Endothelial cell of umbilical vein (primary cell): ENCODE results near the gene CREM. TPM values are rescaled to one million over a fixed set of nuclear protein-coding genes. Genes with fewer than 3 reads are reported as not detected.

ENCODE experiments used
- BruUV-seq: library from RNA; stranded (reverse); fragments of 400-500 nt; replicated peaks from 2 replicates; lab custom pipeline; 2021; lab: Mats Ljungman, UMichigan
- CTCF ChIA-PET: fragments of 300-600, 350-600 bp; sonication (Branson Sonifier 250); formaldehyde crosslinking; loops from one replicate; lab custom pipeline; 2021; ENCODE audit warnings: antibody characterized with exemption, inconsistent platforms; lab: Charles Lee
- POLR2A ChIA-PET: fragments of 300-600, 350-600 bp; sonication (Branson Sonifier 250); formaldehyde crosslinking; loops from one replicate; lab custom pipeline; 2021; ENCODE audit warnings: antibody characterized with exemption, inconsistent platforms; lab: Charles Lee
- DNase-seq: peaks from one replicate; pipeline ENCODE4 v3.0.0-alpha.2; 2011; ENCODE audit warnings: low read depth, low spot score
- FAIRE-seq: peaks from 2 replicates; lab custom pipeline; 2011; peaks lifted over from hg19 to GRCh38; lab: Jason Lieb, UNC
- H2AFZ ChIP-seq: 2 replicates; pipeline ENCODE4 v1.6.0; 2012; ENCODE audit warnings: low read depth, low read length, control low read depth, inconsistent platforms
- H3K27ac ChIP-seq: 2 replicates; pipeline ENCODE4 v1.5.1; 2011; ENCODE audit warnings: low read depth, mild to moderate bottlenecking, control low read depth, low read length, moderate library complexity; ENCODE audit not compliant: insufficient read depth
- H3K27me3 ChIP-seq, 2 experiments: 2 replicates each; pipeline versions ENCODE4 v1.6.0 to v1.6.1; 2011; ENCODE audit warnings: low read length in 2 of 2, mixed read lengths in 1 of 2; ENCODE audit not compliant: control insufficient read depth in 2 of 2, insufficient read depth in 2 of 2
- H3K36me3 ChIP-seq, 2 experiments: 2 replicates in 1 of 2; 3 replicates in 1 of 2; pipeline ENCODE4 v1.5.1; 2011; ENCODE audit warnings: low read length in 2 of 2, mild to moderate bottlenecking in 1 of 2, moderate library complexity in 1 of 2; ENCODE audit not compliant: control insufficient read depth in 2 of 2, insufficient read depth in 2 of 2; ENCODE audit errors: extremely low read depth in 1 of 2
- H3K4me1 ChIP-seq: 3 replicates; pipeline ENCODE4 v1.5.1; 2011; ENCODE audit warnings: mild to moderate bottlenecking, low read length; ENCODE audit not compliant: control insufficient read depth, insufficient read depth; ENCODE audit errors: extremely low read depth
- H3K4me2 ChIP-seq: 2 replicates; pipeline ENCODE4 v1.6.1; 2011; ENCODE audit warnings: low read length, control low read depth, mixed read lengths; ENCODE audit not compliant: insufficient read depth
- H3K4me3 ChIP-seq, 3 experiments: fragments of 200-600 bp in 1 of 3; sonication (generic), shearing (Covaris generic) in 1 of 3; replicated peaks in 1 of 3; 2 replicates each; pipeline ENCODE4 v1.5.1; 2011 to 2016; ENCODE audit warnings: control low read depth in 3 of 3, low read length in 3 of 3, mild to moderate bottlenecking in 2 of 3, inconsistent platforms in 1 of 3, low read depth in 1 of 3, moderate library complexity in 1 of 3; ENCODE audit not compliant: insufficient read depth in 1 of 3
- H3K79me2 ChIP-seq: 2 replicates; pipeline ENCODE4 v1.6.0; 2012; ENCODE audit warnings: low read length, inconsistent platforms; ENCODE audit not compliant: control insufficient read depth, insufficient read depth
- H3K9ac ChIP-seq: replicated peaks from 2 replicates; pipeline ENCODE3; 2011; ENCODE audit warnings: low read length, control low read depth; ENCODE audit not compliant: insufficient read depth; ENCODE audit errors: extremely low read depth
- H3K9me1 ChIP-seq: replicated peaks from 3 replicates; pipeline ENCODE4 v1.6.0; 2011; ENCODE audit warnings: mild to moderate bottlenecking, low read length; ENCODE audit not compliant: control insufficient read depth, insufficient read depth; ENCODE audit errors: extremely low read depth
- H3K9me3 ChIP-seq: replicated peaks from 2 replicates; pipeline ENCODE4 v1.5.1; 2012; ENCODE audit warnings: low read length, inconsistent platforms; ENCODE audit not compliant: control insufficient read depth, insufficient read depth
- H4K20me1 ChIP-seq: replicated peaks from 2 replicates; pipeline ENCODE3; 2011; ENCODE audit warnings: mild to moderate bottlenecking, low read length; ENCODE audit not compliant: control insufficient read depth, insufficient read depth; ENCODE audit errors: extremely low read depth
- CTCF ChIP-seq, 2 donors: IDR thresholded peaks; 1 replicate in 1 of 2; 2 replicates in 1 of 2; pipeline ENCODE4 v1.5.1; 2011; ENCODE audit warnings: low read length in 2 of 2, mild to moderate bottlenecking in 2 of 2, moderate library complexity in 2 of 2, control low read depth in 1 of 2, inconsistent platforms in 1 of 2, low read depth in 1 of 2; ENCODE audit not compliant: insufficient read depth in 1 of 2; ENCODE audit errors: extremely low read depth in 1 of 2
- EZH2 ChIP-seq: IDR thresholded peaks from 2 replicates; pipeline ENCODE4 v1.6.1; 2012; ENCODE audit warnings: borderline replicate concordance, low read depth, mild to moderate bottlenecking, moderate library complexity, low read length, inconsistent platforms; ENCODE audit not compliant: severe bottlenecking
- FOS ChIP-seq: IDR thresholded peaks from 2 replicates; pipeline ENCODE4 v1.6.1; 2011; ENCODE audit warnings: mild to moderate bottlenecking, low read length, moderate library complexity, borderline replicate concordance; ENCODE audit not compliant: insufficient read depth
- GATA2 ChIP-seq: IDR thresholded peaks from 2 replicates; pipeline ENCODE4 v1.7.0; 2011; ENCODE audit warnings: low read depth, mild to moderate bottlenecking, moderate library complexity, mixed read lengths, low read length; ENCODE audit not compliant: insufficient read length, insufficient read depth
- JUN ChIP-seq: IDR thresholded peaks from 2 replicates; pipeline ENCODE4 v1.6.1; 2011; ENCODE audit warnings: borderline replicate concordance, low read depth; ENCODE audit not compliant: insufficient read length, insufficient read depth
- MYC ChIP-seq: IDR thresholded peaks from one replicate; pipeline ENCODE4 v1.6.1; 2011; ENCODE audit warnings: mild to moderate bottlenecking, low read depth, low read length
- POLR2A ChIP-seq: IDR thresholded peaks from 2 replicates; pipeline ENCODE4 v1.6.1; 2012; ENCODE audit warnings: low read depth, mild to moderate bottlenecking, control low read depth, low read length
- POLR2AphosphoS5 ChIP-seq: IDR thresholded peaks from 2 replicates; pipeline ENCODE4 v1.6.1; 2012; ENCODE audit warnings: low read depth, mild to moderate bottlenecking, control low read depth, low read length, moderate library complexity; ENCODE audit not compliant: insufficient read depth
- dilution Hi-C: fragments of 300-500 bp; cut with MboI; formaldehyde crosslinking; loops from one replicate; pipeline ENCODE4 v1.15.0; 2019; ENCODE audit warnings: low sequenced_read_pairs; ENCODE audit not compliant: extremely low pct_ligation_motif_present
- intact Hi-C: fragments of 100-400 bp; cut with micrococcal nuclease; formaldehyde crosslinking; loops from one replicate; pipeline ENCODE4 v1.10.0; 2022
- polyA plus RNA-seq, 4 experiments: library from polyadenylated mRNA; depleted of rRNA in 3 of 4; stranded (reverse) in 3 of 4; unstranded in 1 of 4; fragments of >200 nt; gene quantifications; 2 replicates each; pipeline versions ENCODE4 v1.2.1 to v1.2.3, GENCODE V29; 2011 to 2012; ENCODE audit warnings: missing spikeins in 1 of 4
- total RNA-seq: library from RNA; stranded (reverse); gene quantifications from 2 replicates; pipeline ENCODE4 v1.2.3, GENCODE V29; 2021
- TF ChIP-seq, protein P1 (sequence below): IDR thresholded peaks from 2 replicates; pipeline ENCODE4 v1.6.1; 2011; ENCODE audit not compliant: insufficient read depth, insufficient read length

Gene CREM
- total and polyA plus RNA-seq, 2 donors (not counting 3 experiments of a cell fraction or from before 2014, with no cell fraction given) = 35.5 to 39.8 TPM

DNA sequence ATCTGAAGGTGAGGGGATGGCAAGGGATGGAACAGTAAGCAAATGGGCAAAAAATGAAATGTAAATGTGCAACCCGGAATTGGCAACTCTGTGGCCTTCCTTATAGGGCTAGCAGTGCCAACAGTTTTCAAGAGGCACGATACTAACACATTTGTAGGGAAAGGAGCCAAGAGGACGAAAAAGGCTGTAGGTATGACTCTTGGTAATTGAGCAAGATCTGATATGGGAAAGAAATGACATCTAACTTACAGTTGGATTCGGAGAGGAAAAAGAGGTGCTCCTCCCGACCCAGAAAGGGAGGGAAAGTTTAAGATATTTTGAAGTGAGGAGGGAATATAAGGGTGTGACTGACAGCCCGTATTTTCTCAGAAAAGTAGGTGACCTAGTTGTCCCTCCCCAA is 2.1 kb upstream of the CREM start:
- no peaks in the 10 kb centered on the region for H4K20me1 ChIP-seq
- no peak overlapping the region for H2AFZ ChIP-seq
- H3K4me2 ChIP-seq = no peak overlapping the region
- TF ChIP-seq EZH2 (no peak), GATA2 (no peak), CTCF (IDR thresholded peaks at IDR 0.05; ENCODE audit: extremely low read depth in 1 of 2, insufficient read depth in 1 of 2, low read depth in 1 of 2, low read length in 2 of 2) (no peak), FOS (no peak), MYC (no peak), POLR2AphosphoS5 (no peak), POLR2A (no peak), JUN (no peak)
- TF ChIP-seq, protein P1, sequence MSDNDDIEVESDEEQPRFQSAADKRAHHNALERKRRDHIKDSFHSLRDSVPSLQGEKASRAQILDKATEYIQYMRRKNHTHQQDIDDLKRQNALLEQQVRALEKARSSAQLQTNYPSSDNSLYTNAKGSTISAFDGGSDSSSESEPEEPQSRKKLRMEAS = no peak
- FAIRE-seq = no peak
- H3K4me1 ChIP-seq = peaks cover 18% of the 10 kb centered on the region
- H3K36me3 ChIP-seq = no peaks in the 10 kb centered on the region
- H3K27me3 ChIP-seq = no peaks in the 10 kb centered on the region
- H3K79me2 ChIP-seq = peaks cover 10% of the 10 kb centered on the region
- ChIA-PET CTCF (interaction anchor here (3.7 to 6.2 kb wide), 3 partner anchors 71 to 94 kb away, joined by 56 to 141 read pairs (median 103); no protein-coding TSS in a partner anchor), POLR2A (no interaction called here)
- DNase-seq = no peak
- dilution Hi-C loops = loop anchor here (25.0 kb wide), 1 partner anchor 88 kb away; no protein-coding TSS in a partner anchor
- no peaks in the 10 kb centered on the region for H3K9me3 ChIP-seq
- no TSS peak for BruUV-seq
- intact Hi-C loops = loop anchor here (5.0 to 10.0 kb wide), 3 partner anchors 440 to 1753 kb away; no protein-coding TSS in a partner anchor
- H3K27ac ChIP-seq = no peak overlapping the region
- H3K9ac ChIP-seq = no peak overlapping the region
- no peak overlapping the region for H3K4me3 ChIP-seq
- H3K9me1 ChIP-seq = no peaks in the 10 kb centered on the region
